HEK293 (cell line): ENCODE data around the gene TNFRSF8.
"Not testable (repeated sequence)": the region's sequence is repeated elsewhere in the genome, so short reads cannot be mapped to it uniquely, and the experiment has no call there.

Source experiments
- CTCF ChIA-PET: fragments of 350-600 bp; formaldehyde crosslinking; extraction: SDS; loops from one replicate; lab custom pipeline; 2021; ENCODE audit warnings: antibody characterized with exemption; lab: Yijun Ruan, JAX
- POLR2A ChIA-PET: fragments of 300-600 bp; formaldehyde crosslinking; extraction: SDS; loops from one replicate; lab custom pipeline; 2020; ENCODE audit warnings: antibody characterized with exemption, inconsistent platforms; lab: Yijun Ruan, JAX
- H3K27ac ChIP-seq: fragments of 200-500 bp; sonication (Bioruptor generic); 2 replicates; pipeline ENCODE4 v1.5.1; 2014; ENCODE audit warnings: low read depth, low read length, control low read depth, inconsistent platforms; ENCODE audit errors: extremely low read depth
- H3K36me3 ChIP-seq, 2 experiments: fragments of 200-500 bp in 1 of 2; sonication (Bioruptor generic) in 1 of 2; 1 replicate in 1 of 2; 2 replicates in 1 of 2; pipeline ENCODE4 v1.5.1; 2014 to 2017; ENCODE audit warnings: inconsistent platforms in 2 of 2, low read length in 2 of 2; ENCODE audit not compliant: control insufficient read depth in 2 of 2, insufficient read depth in 1 of 2
- H3K4me1 ChIP-seq: fragments of 200-500 bp; sonication (Bioruptor generic); 2 replicates; pipeline ENCODE4 v1.5.1; 2014; ENCODE audit warnings: mild to moderate bottlenecking, low read length, inconsistent platforms; ENCODE audit not compliant: control insufficient read depth, insufficient read depth
- H3K4me3 ChIP-seq: 2 replicates; pipeline ENCODE4 v1.5.1; 2011; ENCODE audit warnings: low read depth, mild to moderate bottlenecking, control low read depth, low read length, moderate library complexity
- H3K9me3 ChIP-seq: fragments of 200-500 bp; sonication (Bioruptor generic); 2 replicates; pipeline ENCODE4 v1.5.1; 2014; ENCODE audit warnings: low read depth, low read length, inconsistent platforms; ENCODE audit not compliant: control insufficient read depth, insufficient read depth
- ATF2 ChIP-seq: fragments of 450-650 bp; formaldehyde crosslinking; IDR thresholded peaks from 2 replicates; pipeline ENCODE4 v1.5.1; 2016; ENCODE audit warnings: missing biosample characterization, missing genetic modification characterization, low read depth
- EGR2 ChIP-seq: fragments of 450-650 bp; formaldehyde crosslinking; IDR thresholded peaks from 2 replicates; pipeline ENCODE4 v1.5.1; 2016; ENCODE audit warnings: low read depth, missing biosample characterization, missing genetic modification characterization
- GLIS1 ChIP-seq: fragments of 450-650 bp; formaldehyde crosslinking; IDR thresholded peaks from 2 replicates; pipeline ENCODE4 v1.5.1; 2016; ENCODE audit warnings: missing biosample characterization, missing genetic modification characterization
- KLF1 ChIP-seq: fragments of 450-650 bp; formaldehyde crosslinking; IDR thresholded peaks from 2 replicates; pipeline ENCODE4 v1.5.1; 2016; ENCODE audit warnings: missing biosample characterization, missing genetic modification characterization
- PRDM1 ChIP-seq: fragments of 450-650 bp; formaldehyde crosslinking; IDR thresholded peaks from 2 replicates; pipeline ENCODE4; 2016; ENCODE audit warnings: missing biosample characterization, missing genetic modification characterization
- SP7 ChIP-seq: fragments of 450-650 bp; formaldehyde crosslinking; IDR thresholded peaks from 2 replicates; pipeline ENCODE4 v1.5.1; 2016; ENCODE audit warnings: missing biosample characterization, missing genetic modification characterization
- ZBTB10 ChIP-seq: fragments of 450-650 bp; formaldehyde crosslinking; IDR thresholded peaks from 2 replicates; pipeline ENCODE4 v1.5.1; 2016; ENCODE audit warnings: missing biosample characterization, missing genetic modification characterization
- ZFHX2 ChIP-seq: fragments of 450-650 bp; formaldehyde crosslinking; conservative IDR thresholded peaks from 2 replicates; pipeline ENCODE4 v1.5.1; 2016; ENCODE audit warnings: missing biosample characterization, missing genetic modification characterization
- ZNF133 ChIP-seq: fragments of 450-650 bp; formaldehyde crosslinking; IDR thresholded peaks from 2 replicates; pipeline ENCODE4 v1.5.1; 2016; ENCODE audit warnings: missing biosample characterization, missing genetic modification characterization
- ZNF48 ChIP-seq: fragments of 450-650 bp; formaldehyde crosslinking; IDR thresholded peaks from 2 replicates; pipeline ENCODE4 v1.5.1; 2016; ENCODE audit warnings: missing biosample characterization, missing genetic modification characterization
- ZNF600 ChIP-seq: fragments of 450-650 bp; formaldehyde crosslinking; IDR thresholded peaks from 2 replicates; pipeline ENCODE4 v1.5.1; 2016; ENCODE audit warnings: missing biosample characterization, missing genetic modification characterization
- ZNF629 ChIP-seq: fragments of 450-650 bp; formaldehyde crosslinking; IDR thresholded peaks from 2 replicates; pipeline ENCODE4 v1.5.1; 2017; ENCODE audit warnings: missing biosample characterization, missing genetic modification characterization
- ZNF660 ChIP-seq: fragments of 450-650 bp; IDR thresholded peaks from 2 replicates; pipeline ENCODE4 v1.5.1; 2018; ENCODE audit warnings: missing biosample characterization, mild to moderate bottlenecking, missing genetic modification characterization
- TF ChIP-seq, protein P1 (sequence below): fragments of 450-650 bp; formaldehyde crosslinking; IDR thresholded peaks from 2 replicates; pipeline ENCODE4 v1.5.1; 2017; ENCODE audit warnings: missing biosample characterization, missing genetic modification characterization

The TNFRSF8 gene

GRCh38 chr1:12044187-12044877, 18.8 kb upstream of the TNFRSF8 start:
- POLR2A ChIA-PET, H3K9me3 ChIP-seq, H3K4me3 ChIP-seq, H3K4me1 ChIP-seq, H3K27ac ChIP-seq, H3K36me3 ChIP-seq: not testable (repeated sequence)
- 0 out of 2 replicates have a peak, but pooled peaks have one; percentile 11 for TF ChIP-seq ZFHX2 (tag by site-specific recombination)
- TF ChIP-seq KLF1 = peak; percentile 69; the same call in 1 of the 2 replicates
- TF ChIP-seq GLIS1 = peak; percentile 53; the same call in 1 of the 2 replicates
- 0 out of 2 replicates have a peak, but pooled peaks have one; percentile 11 for TF ChIP-seq ZNF600 (tag by site-specific recombination)
- CTCF ChIA-PET = interaction anchor here (0.6 to 1.5 kb wide), 4 partner anchors 29 to 1537 kb away, joined by 3 to 5 read pairs (median 4); no protein-coding TSS in a partner anchor

DNA sequence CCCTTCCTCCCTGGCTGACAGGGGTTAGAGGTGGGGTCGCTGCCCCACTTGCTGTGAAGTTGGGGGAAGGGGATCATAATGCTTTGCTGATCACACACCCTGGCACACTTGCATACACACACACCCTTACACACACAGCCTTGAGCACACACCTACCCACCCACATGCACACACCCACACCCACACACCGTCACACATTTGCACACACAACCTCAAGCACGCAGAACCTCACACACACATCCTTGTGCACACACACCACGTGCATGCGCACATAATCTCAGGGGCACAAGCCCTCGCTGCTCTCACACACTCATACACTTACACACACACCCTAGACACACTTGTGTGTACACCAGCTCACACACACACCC, 16.4 kb upstream of the TNFRSF8 start:
- H3K9me3 ChIP-seq = no peaks in the 10 kb centered on the region
- H3K4me3 ChIP-seq = no peak overlapping the region
- TF ChIP-seq ZNF660 (tag by site-specific recombination) = no peak
- TF ChIP-seq EGR2 (tag by site-specific recombination) = peak; percentile 57; the same call in 1 of the 2 replicates
- peak; percentile 70 for TF ChIP-seq ZFHX2 (tag by site-specific recombination)
- ChIA-PET POLR2A (interaction anchor here (1.3 to 1.6 kb wide), 2 partner anchors 10 to 28 kb away, joined by 3 to 6 read pairs; partner anchors contain the start of gene MIIP), CTCF (no interaction called here)
- H3K4me1 ChIP-seq = no peaks in the 10 kb centered on the region
- no peaks in the 10 kb centered on the region for H3K36me3 ChIP-seq
- no peak overlapping the region for H3K27ac ChIP-seq

DNA sequence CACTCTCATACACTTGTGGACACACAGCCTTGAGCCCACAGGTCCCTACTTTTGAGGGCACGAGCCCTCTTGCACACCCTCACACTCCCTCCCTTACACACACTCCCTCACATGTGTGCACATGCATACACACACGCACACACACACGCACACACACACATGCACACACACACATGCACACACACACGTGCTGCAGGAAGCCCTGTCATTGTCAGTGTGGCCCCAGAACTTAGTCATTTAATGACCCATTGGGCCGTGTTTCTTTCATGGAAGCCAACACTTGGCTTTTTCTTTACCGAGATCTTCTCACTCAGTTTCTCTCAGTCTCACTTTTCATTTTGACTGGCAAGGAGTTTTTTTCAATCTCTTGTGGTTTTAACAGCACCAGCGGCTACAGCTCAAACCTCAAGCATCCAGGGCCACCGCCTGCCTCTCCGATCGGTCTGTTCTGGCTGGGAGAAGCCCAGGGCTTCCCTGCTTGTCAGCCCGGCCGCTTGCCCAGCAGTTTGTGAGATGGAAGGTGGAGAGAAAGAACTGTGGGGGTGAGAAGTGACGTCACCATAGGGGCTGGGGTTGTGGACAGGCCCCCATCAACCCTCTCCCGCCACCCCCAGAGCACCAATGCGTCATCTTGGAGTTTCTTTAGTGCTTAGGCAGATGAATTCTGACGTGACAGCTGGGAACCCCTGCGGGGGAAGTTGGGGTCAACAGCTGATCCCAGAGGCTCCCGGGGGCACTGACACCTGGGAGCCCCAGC, 15.8 kb upstream of the TNFRSF8 start:
- Histone ChIP-seq H3K4me3 (no peak overlapping the region), H3K4me1 (no peaks in the 10 kb centered on the region), H3K9me3 (no peaks in the 10 kb centered on the region), H3K36me3 (no peaks in the 10 kb centered on the region), H3K27ac (no peak overlapping the region)
- TF ChIP-seq PRDM1 (tag by site-specific recombination) (0 out of 2 replicates have a peak, but pooled peaks have one; percentile 38), ATF2 (tag by site-specific recombination) (peak; percentile 48; the same call in 1 of the 2 replicates), ZNF133 (tag by site-specific recombination) (no peak), ZBTB10 (tag by site-specific recombination) (peak; percentile 34; the same call in 1 of the 2 replicates), SP7 (tag by site-specific recombination) (no peak), ZNF48 (tag by site-specific recombination) (no peak), ZNF629 (tag by site-specific recombination) (0 out of 2 replicates have a peak, but pooled peaks have one; percentile 40)
- TF ChIP-seq, protein P1, sequence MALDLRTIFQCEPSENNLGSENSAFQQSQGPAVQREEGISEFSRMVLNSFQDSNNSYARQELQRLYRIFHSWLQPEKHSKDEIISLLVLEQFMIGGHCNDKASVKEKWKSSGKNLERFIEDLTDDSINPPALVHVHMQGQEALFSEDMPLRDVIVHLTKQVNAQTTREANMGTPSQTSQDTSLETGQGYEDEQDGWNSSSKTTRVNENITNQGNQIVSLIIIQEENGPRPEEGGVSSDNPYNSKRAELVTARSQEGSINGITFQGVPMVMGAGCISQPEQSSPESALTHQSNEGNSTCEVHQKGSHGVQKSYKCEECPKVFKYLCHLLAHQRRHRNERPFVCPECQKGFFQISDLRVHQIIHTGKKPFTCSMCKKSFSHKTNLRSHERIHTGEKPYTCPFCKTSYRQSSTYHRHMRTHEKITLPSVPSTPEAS = peak; percentile 98
- CTCF ChIA-PET = no interaction called here
- POLR2A ChIA-PET = interaction anchor here (1.3 kb wide), 1 partner anchor 10 kb away, joined by 3 read pairs; no protein-coding TSS in a partner anchor
